ENCODE results near the gene SLC43A2. TPM values are rescaled to one million over a fixed set of nuclear protein-coding genes. Genes with fewer than 3 reads are reported as not detected.

SLC43A2 gene
- total and polyA plus RNA-seq, 2 donors (not counting 3 experiments of a cell fraction or from before 2014, with no cell fraction given), result 41.7 to 52.0 TPM

GRCh38 chr17:1591474-1592090 lies 37.1 kb downstream of the SLC43A2 start:
- H3K4me3 ChIP-seq (replicated peaks in 1 of 3; ENCODE audit: insufficient read depth in 1 of 3, low read depth in 1 of 3, low read length in 3 of 3), result no peak overlapping the region
- no peaks in the 10 kb centered on the region for H3K9me1 ChIP-seq (replicated peaks; ENCODE audit: control insufficient read depth, extremely low read depth, insufficient read depth, low read length)
- no peak for TF ChIP-seq FOS (IDR thresholded peaks at IDR 0.05; ENCODE audit: borderline replicate concordance, insufficient read depth, low read length)
- no peak for TF ChIP-seq JUN (IDR thresholded peaks at IDR 0.05; ENCODE audit: borderline replicate concordance, insufficient read depth, insufficient read length, low read depth)
- no peak for TF ChIP-seq GATA2 (IDR thresholded peaks at IDR 0.05; ENCODE audit: insufficient read depth, insufficient read length, low read depth, low read length)
- TF ChIP-seq MAX (IDR thresholded peaks at IDR 0.05; ENCODE audit: insufficient read depth, insufficient read length), result no peak
- TF ChIP-seq POLR2A (IDR thresholded peaks at IDR 0.05; ENCODE audit: low read depth, low read length), result no peak
- TF ChIP-seq CTCF (IDR thresholded peaks at IDR 0.05; ENCODE audit: extremely low read depth in 1 of 2, insufficient read depth in 1 of 2, low read depth in 1 of 2, low read length in 2 of 2), result no peak
- TF ChIP-seq EZH2 (IDR thresholded peaks at IDR 0.05; ENCODE audit: borderline replicate concordance, low read depth, low read length, severe bottlenecking), result no peak
- TF ChIP-seq POLR2AphosphoS5 (IDR thresholded peaks at IDR 0.05; ENCODE audit: insufficient read depth, low read depth, low read length), result no peak
- no peak for TF ChIP-seq MYC (IDR thresholded peaks at IDR 0.05; ENCODE audit: low read depth, low read length)
- no peaks in the 10 kb centered on the region for H4K20me1 ChIP-seq (replicated peaks; ENCODE audit: control insufficient read depth, extremely low read depth, insufficient read depth, low read length)
- dilution Hi-C loops (cut with MboI; ENCODE audit: extremely low pct_ligation_motif_present, low sequenced_read_pairs), result no loop called here
- peaks cover 18% of the 10 kb centered on the region for H3K4me1 ChIP-seq (ENCODE audit: control insufficient read depth, extremely low read depth, insufficient read depth, low read length)
- peaks cover 3 to 6% of the 10 kb centered on the region in 2 experiments for H3K36me3 ChIP-seq (ENCODE audit: control insufficient read depth in 2 of 2, extremely low read depth in 1 of 2, insufficient read depth in 2 of 2, low read length in 2 of 2)
- no peak overlapping the region for H3K9ac ChIP-seq (replicated peaks; ENCODE audit: extremely low read depth, insufficient read depth, low read length)
- ChIA-PET POLR2A (no interaction called here), CTCF (interaction anchor here (1.1 kb wide), 1 partner anchor 26 kb away, joined by 4 read pairs; no protein-coding TSS in a partner anchor)
- BruUV-seq (replicated peaks), result no TSS peak
- intact Hi-C loops (cut with micrococcal nuclease), result loop anchor here (2.0 kb wide), 1 partner anchor 25 kb away; no protein-coding TSS in a partner anchor
- no peak overlapping the region for H3K4me2 ChIP-seq (ENCODE audit: insufficient read depth, low read length)
- no peak for DNase-seq (ENCODE audit: low read depth, low spot score)
- H3K79me2 ChIP-seq (ENCODE audit: control insufficient read depth, insufficient read depth, low read length), result no peaks in the 10 kb centered on the region
- H3K27ac ChIP-seq (ENCODE audit: insufficient read depth, low read depth, low read length), result no peak overlapping the region
- no peak overlapping the region for H2AFZ ChIP-seq (ENCODE audit: low read depth, low read length)
- no peaks in the 10 kb centered on the region for H3K27me3 ChIP-seq (ENCODE audit: control insufficient read depth in 2 of 2, insufficient read depth in 2 of 2, low read length in 2 of 2)
- no peaks in the 10 kb centered on the region for H3K9me3 ChIP-seq (replicated peaks; ENCODE audit: control insufficient read depth, insufficient read depth, low read length)
- no peak for FAIRE-seq

Measured in endothelial cell of umbilical vein (primary cell).